ENCODE data around the gene TSPAN18.

DNA sequence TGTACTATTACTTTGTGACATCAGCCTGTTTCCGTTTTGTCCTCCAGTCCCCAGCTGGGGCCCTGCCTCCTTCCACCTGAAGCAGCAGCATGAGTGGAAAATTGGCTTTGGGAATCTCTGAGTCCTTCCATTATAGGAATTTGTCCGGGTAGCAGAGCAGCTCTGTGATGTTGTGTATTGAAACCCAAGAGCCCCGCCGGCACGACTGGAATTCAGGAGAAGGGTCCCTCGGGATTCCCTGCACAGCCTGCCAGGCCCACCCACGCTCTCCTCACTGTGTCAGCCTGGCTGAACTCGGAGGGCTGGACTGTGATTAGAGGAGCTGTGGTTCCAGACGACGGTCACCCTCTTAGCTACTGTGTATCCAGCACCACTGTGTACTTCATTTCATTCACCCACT is 18.8 kb upstream of the TSPAN18 start:
- TF ChIP-seq EZH2 (IDR thresholded peaks at IDR 0.05; ENCODE audit: borderline replicate concordance, low read depth, low read length, poor library complexity, severe bottlenecking): no peak
- TF ChIP-seq, protein P1, sequence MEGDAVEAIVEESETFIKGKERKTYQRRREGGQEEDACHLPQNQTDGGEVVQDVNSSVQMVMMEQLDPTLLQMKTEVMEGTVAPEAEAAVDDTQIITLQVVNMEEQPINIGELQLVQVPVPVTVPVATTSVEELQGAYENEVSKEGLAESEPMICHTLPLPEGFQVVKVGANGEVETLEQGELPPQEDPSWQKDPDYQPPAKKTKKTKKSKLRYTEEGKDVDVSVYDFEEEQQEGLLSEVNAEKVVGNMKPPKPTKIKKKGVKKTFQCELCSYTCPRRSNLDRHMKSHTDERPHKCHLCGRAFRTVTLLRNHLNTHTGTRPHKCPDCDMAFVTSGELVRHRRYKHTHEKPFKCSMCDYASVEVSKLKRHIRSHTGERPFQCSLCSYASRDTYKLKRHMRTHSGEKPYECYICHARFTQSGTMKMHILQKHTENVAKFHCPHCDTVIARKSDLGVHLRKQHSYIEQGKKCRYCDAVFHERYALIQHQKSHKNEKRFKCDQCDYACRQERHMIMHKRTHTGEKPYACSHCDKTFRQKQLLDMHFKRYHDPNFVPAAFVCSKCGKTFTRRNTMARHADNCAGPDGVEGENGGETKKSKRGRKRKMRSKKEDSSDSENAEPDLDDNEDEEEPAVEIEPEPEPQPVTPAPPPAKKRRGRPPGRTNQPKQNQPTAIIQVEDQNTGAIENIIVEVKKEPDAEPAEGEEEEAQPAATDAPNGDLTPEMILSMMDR (conservative IDR thresholded peaks at IDR 0.05; ENCODE audit: low read depth, low read length): no peak

Measured in A673 (cell line).